ENCODE data around the gene RUNX1.

- TF ChIP-seq POU6F1 (CRISPR knock-in tag; IDR thresholded peaks at IDR 0.05; ENCODE audit: borderline replicate concordance, low read depth) (no peak), ZNF70 (CRISPR knock-in tag; IDR thresholded peaks at IDR 0.05) (no peak), PATZ1 (CRISPR knock-in tag; IDR thresholded peaks at IDR 0.05; ENCODE audit: borderline replicate concordance) (no peak), ARNTL (CRISPR knock-in tag; IDR thresholded peaks at IDR 0.05; ENCODE audit: borderline replicate concordance, low read depth) (no peak), RARB (CRISPR knock-in tag; IDR thresholded peaks at IDR 0.05) (no peak), ZFP3 (CRISPR knock-in tag; IDR thresholded peaks at IDR 0.05) (no peak), CSRNP3 (CRISPR knock-in tag; IDR thresholded peaks at IDR 0.05) (no peak), TCF4 (CRISPR knock-in tag; IDR thresholded peaks at IDR 0.05; ENCODE audit: borderline replicate concordance) (no peak), ZFP30 (CRISPR knock-in tag; IDR thresholded peaks at IDR 0.05) (no peak), ISL1 (CRISPR knock-in tag; IDR thresholded peaks at IDR 0.05) (no peak), CSDC2 (CRISPR knock-in tag; IDR thresholded peaks at IDR 0.05) (no peak)
These were observed 141.4 kb downstream of the RUNX1 start for GRCh38 chr21:34907461-34908418.

All from SK-N-SH treated with all-trans-retinoic acid at 6 μM for 48 hours (cell line).